NK-92 (cell line): ENCODE results near the gene CACNB2.
"Not testable (repeated sequence)": the region's sequence is repeated elsewhere in the genome, so short reads cannot be mapped to it uniquely, and the experiment has no call there.

ENCODE experiments used
- DNase-seq: peaks from one replicate; lab custom pipeline; 2025; ENCODE audit not compliant: unreplicated experiment; lab: John Stamatoyannopoulos, UW

The CACNB2 gene

DNA sequence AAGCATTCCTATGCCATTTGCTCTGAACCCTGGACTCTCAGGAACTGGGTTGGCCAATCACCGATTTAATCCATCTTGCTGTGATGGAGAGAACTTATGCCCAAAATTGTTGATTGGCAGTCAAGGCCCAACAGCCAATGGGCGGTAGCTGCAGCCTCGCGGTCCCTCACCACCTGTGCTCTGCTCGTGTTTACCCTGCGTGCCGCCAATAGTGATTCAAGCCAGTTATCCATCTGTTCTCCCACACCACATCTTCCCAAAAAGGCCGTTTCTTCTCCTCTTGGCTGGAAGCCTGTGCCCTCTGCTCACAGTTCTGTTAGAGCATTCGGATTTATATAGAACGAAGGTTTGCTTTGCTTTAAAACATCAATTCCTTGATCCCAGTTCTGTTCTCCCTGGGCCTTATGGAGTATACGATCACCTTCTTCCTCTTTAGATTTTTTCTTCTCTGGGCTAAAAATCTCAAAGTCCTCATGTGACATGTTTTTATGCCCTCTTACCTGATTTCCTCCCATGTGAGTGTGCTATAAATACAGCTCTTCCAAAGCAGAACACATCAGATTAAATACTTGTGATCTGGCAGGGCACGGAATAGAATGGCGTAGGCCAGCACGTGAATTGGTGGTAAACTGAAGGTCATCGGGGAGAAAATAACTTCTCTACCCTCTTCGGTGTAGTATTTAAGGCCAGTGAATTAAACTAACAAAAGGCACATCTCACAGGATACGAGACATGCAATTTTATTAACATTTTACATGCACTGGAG is 298.3 kb downstream of the CACNB2 start:
- DNase-seq, result no peak

DNA sequence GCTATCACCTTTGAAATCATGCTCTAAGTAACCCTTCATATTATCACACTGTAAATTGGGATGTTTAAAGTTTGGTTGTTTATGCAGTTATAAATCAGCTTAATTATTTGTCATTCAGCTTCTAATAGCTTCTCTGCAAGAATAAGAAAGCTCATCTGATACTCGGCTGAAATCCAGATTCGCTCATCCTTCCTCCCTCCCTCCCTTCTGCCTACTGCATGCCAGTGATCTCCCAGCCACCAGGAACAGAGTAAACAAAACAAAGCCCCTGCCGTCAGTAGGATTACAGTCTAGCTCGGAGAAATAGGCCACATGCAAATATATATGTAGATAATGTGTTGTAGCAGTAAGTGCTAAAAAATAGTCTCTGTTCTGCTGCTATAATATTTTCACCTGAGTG is 299.4 kb downstream of the CACNB2 start:
- no peak for DNase-seq

DNA sequence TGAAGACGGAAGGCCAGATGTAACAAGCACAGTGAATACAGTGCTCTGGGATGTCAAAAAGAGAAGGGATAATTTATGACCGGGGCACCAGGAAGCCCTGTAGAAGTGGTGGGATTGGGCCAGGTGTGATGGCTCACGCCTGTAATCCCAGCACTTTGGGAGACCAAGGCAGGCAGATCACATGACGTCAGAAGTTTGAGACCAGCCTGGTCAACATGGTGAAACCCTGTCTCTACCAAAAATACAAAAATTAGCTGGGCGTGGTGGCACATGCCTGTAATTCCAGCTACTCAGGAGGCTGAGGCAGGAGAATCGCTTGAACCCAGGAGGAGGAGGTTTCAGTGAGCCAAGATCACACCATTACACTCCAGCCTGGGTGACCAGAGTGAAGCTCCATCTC is 305.4 kb downstream of the CACNB2 start:
- DNase-seq, result not testable (repeated sequence)

DNA sequence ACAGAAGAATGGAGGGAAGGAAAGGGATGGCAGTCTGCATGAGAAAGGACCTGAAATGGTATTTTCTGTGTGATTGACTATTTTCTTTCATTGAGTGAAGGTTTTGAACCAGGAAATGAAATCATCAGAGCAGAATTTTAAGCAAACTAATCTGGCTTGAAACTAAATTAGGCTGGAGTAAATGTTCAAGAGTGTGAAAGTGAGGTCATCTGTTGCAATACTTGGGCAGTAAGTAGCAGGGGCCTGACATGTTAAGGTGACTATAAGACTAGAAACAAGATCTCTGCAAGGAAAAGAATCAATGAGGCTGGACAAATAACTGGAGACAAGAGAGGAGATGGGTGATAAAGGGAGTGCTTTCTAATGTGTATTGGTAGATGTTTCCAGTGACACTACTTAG is 306.0 kb downstream of the CACNB2 start:
- no peak for DNase-seq

DNA sequence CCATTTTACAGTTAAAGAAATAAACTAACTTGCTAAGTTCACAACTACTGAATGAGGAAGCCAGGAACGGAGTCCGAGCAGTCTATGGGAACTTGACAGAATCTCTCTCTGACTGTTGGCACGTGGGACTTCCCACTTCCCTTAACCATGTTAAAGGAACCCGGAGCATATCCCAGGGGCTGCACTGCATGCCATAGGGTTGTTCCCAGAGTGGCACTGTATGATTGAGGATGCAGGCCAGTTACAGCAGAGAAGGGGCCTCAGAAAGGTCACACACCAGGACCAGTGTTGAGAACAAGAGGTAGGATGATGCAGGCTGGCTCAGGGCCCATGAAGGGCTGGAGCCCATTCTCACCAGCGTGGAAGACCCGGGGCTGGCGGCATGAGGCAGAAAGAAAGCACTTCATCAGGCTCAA is 309.4 kb downstream of the CACNB2 start:
- no peak for DNase-seq

DNA sequence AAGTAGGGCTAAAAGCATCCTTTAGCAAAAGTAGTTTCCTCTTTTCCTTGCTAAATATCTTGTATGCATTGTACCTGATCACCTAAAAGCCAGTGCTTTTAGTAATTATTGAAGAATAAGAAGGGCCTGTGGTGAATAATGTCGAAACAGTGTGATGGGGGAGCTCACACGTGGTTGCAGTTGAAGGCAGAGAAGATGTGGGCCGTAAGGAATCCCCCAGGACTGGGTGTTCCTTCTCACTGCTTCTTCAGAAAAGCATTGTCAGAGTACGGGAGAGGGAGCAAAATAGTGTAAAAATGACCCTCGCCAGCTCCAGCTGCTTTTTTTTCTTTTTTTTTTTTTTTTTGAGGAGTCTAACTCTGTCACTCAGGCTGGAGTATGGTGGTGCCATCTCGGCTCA is 310.1 kb downstream of the CACNB2 start:
- DNase-seq, result no peak

DNA sequence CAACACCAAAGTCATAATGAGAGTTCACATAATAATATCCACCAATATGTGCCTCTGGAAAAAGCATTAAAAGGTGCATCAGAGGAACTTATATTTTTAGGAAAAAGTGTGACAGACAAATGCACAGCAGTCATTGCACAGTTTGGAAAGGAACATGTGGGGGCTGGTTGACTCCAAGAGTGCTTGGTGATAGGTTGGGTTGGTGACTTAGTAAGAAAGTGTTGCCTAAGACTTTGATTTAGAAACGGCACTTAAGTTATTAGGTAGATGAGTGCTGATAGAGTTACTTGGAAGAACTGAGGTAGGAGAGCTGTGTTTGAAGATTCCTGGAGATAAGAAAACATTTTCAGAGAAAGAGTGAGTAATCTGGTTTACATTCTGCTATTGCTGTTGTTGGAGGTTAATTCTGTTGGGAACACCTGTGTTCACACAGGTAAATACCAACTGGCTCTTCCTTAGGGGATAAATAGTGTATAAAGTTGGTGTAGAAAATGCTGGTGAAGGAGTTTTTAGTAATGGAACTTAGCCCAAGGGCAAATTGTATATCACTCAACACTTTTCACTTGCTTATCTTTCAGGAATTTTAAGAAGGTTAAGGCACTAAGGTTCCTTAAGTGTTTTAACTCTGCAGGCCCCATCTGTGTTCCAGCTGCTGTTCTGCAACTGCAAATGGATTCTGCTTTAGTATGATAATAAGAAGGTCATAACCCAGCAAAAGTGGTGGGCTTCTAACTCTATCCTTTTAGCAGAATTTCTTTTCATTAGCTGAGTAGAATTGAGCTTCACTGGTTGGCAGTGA is 315.1 kb downstream of the CACNB2 start:
- DNase-seq, result no peak

DNA sequence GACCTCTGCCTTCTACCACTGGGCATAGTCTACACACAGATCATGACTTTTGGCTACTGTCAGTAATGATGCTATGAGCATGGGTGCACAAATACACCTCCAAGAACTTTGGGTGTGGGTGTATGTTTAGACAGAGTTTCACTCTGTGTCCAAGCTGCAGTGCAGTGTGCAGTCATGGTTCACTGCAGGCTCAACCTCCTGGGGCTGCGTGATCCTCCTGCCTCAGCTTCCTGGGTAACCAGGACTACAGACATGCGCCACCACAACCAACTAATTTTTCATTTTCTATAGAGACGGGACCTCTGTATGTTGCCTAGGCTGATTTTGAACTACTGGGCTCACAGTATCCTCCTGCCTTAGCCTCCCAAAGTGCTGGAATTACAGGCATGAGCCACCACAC is 316.8 kb downstream of the CACNB2 start:
- no peak for DNase-seq

DNA sequence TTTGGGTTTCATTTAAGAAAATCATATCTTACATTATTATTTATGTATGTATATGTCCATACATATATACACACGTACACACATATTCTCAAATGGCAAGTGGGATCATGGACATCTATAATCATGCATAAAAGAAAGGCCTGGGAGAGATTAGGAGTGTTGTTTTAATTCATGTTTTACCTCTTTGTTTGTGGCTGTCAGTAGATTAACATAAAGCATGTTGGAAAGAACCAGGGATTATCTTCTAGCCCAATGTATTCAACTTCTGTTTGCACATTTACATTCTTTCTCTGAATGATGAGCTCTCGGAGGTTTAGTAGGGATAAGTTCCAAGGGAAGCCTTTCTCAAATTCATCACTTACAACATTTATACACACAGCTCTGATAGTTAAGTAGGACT is 319.8 kb downstream of the CACNB2 start:
- DNase-seq, result no peak

DNA sequence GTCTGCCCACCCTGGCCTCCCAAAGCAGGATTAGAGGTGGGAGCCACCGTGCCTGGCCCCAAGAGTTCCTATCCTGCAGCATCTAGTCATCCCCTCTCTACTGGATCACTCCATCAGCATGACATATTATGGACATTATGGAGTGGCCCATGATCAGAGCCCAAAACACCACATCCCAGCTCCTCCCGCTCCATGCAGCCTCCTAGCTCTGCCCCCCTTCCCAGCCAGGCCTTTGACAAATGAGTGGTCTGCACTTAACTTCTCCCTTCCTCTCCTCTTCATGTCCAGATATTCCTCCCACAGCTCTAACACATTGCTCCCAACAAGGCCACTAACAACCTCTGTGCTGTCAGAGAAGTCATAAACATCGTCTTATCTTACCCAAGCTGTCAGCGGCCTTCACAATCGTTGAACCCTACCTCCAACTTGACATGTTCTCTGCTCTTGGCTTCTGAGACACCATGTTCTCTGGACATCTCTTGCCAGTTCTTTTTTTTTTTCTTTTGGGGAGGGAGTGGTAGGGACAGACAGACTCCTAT is 323.5 kb downstream of the CACNB2 start:
- DNase-seq, result no peak

DNA sequence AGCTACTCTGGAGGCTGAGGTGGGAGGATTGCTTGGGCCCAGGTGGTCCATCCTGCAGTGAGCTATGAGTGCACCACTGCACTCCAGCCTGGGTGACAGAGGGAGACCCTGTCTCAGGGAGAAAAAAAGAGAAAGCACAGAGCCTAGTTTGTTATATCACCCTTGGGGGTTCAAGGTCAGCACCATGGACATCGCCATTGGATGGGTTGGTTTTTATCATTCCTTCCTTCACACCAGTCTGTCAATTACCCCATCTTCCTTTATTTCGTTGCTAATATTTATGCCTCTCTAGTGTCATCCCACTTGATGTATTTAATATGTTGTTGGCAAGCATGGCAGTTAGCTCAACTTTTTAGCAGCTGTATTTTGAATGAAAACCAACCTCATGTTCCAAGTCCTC is 328.9 kb downstream of the CACNB2 start:
- DNase-seq, result no peak

DNA sequence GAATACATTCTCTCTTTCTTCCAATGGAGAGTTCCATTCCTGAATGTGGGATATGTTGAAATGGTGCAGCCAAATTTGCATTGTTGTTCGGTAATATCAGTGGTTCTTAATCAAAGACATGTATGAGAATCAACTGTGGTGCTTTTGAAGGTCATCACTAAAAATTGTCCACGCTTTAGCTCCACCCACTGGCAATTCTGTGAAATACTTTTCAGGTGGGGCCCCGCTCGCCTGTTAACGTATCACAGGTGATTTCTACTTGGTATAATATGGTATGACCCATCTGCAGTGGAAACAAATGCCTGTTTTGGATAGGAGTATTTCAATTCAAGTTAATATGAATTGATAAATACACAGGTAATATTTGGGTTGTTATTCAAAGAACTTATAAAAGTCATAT is 332.8 kb downstream of the CACNB2 start:
- no peak for DNase-seq

DNA sequence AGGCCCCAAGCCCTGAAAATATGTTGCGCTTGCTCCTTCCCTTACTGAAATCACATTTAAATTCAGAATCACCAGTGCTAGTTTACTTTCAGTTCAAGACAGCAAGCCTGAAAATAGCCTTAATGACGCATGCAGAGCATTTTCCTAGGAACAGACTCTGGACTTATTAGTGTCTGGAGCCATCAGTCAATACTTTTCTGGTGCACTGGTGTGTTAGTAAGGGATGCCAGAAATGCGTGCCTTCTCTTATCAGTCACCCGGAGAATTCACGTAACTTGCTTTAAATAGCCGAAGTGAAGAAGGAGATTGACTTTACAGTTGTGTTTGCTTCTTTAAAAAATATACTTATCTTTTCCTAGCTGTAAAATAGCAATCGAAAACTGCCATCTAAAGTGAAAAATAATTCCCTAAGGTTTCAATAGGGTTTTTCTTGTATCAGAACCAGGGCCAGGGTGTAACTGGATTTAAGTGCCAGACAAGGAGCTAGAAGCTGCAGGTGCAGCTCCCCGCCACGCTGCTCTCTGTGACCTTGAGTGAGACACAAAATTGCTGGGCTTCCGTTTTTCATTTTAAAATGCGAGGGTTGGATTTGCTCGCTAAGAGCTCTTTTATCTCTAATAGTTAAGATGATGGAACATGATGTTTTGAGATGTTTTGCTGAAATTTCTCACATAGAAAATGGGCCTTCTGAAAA is 333.3 kb downstream of the CACNB2 start:
- DNase-seq, result no peak

DNA sequence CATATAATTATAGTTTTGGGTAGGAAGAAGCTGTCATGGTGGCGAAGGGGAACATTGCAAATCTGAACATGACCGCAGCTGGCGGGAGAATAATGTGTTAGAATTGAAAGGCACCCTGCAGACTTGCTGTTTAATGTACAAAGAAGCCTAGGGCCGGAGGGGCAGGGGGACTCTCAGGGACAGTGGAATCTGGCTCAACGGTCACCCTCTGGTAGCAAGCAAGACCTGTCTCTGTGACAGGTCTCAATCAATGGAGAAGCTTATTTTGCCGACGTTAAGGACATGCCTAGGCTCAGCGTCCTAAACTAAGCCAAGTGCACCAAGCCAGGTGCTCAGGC is 333.9 kb downstream of the CACNB2 start:
- no peak for DNase-seq

DNA sequence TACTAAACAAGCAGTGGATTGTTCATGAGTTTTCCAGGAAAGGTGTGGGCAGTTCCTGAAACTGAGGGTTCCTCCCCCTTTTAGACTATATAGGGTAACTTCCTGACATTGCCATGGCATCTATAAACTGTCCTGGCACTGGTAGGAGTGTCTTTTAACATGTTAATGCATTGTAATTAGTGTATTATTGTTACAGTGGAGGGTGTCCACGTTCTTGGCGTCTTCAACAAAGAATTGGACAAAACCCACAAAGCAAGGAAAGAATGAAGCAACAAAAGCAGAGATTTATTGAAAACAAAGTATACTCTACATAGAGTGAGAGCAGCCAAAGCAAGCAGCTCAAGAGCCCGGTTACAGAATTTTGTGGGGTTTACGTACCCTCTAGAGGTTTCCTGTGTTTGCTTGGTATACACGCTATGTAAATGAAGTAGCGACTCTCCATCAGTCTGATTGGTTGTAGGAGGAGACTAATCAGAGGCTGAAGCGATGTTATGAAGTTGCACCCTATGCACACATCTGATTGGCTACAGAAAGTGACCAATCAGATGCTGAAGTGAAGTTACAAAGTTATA is 335.9 kb downstream of the CACNB2 start:
- no peak for DNase-seq

DNA sequence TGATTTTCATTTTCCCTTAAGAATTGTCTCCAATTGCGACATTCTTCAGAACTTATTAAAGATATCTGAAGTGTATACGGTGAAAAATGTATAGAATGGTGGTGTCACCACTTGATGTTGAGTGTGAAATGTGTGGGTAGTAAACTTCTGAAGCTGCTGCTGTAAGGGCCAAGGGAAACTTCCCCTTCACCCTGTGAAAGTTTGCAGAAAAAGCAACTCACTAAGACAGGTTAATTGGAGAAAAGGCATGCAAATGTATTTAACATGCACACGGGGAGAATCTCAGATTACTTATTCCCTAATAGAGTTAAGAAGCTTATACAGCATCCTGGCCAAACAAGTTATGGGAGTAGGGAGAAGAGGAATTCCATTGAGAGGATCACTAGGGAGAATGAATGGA is 338.1 kb downstream of the CACNB2 start:
- no peak for DNase-seq

DNA sequence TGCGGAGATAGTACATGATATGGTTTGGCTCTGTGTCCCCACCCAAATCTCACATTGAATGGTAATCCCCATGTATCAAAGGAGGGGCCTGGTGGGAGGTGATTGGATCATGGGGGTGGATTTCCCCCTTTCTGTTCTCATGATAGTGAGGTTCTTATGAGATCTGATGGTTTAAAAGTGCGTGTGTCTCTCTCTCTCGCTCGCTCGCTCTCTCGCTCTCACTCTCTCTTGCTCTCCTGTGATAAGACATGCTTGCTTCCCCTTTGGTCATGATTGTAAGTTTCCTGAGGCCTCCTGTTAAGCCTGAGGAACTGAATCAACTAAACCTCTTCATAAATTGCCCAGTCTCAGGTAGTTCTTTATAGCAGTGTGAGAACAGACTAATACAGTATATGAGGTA is 339.3 kb downstream of the CACNB2 start:
- DNase-seq, result no peak

DNA sequence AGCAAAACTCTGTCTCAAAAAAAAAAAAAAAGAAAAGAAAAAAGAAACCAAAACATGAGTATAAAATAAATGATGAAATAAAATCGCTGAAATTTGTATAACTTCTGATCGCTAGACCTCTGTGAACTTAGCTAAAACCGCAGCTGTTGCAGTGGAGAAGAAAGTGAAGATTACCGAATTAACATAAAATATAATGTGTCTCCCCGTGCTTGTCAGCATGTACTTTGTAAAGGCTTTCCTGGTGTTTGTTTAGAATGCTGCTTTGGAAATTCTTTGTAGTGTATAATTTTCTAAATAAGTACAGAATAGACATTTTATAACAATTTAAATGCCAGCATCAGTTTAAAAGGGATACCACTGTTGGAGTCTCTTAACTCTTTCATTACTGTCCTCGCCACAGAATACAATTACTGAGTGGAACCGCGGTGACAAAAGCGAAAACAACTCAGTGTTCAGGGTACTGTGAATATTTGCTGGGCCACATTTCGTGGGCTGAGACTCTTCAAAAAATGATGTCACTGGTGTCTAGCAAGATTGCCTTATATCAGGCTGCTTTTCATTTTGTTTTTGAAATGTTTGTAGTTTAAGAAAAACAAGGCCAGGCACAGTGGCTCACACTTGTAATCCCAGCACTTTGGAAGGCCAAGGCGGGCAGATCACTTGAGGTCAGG is 343.4 kb downstream of the CACNB2 start:
- DNase-seq, result no peak

DNA sequence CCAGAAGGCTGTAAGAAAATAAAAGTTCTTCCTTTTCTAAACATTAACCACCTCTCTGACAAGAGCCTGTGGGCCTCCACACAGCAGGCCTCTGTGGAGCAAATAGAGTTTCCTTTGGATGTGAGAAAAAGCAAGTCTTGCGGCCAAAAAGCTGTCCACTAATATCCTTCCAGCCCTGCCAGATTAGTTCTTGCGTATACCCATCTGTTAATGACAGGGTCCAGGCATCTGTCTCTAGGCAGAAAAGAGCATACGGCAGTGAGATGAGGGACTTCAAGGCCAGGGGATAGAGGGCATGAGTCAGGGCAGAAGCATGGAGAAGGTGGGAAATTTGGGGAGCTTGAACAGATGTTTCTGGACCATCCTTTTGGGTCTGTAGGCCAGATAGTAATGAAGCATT is 346.2 kb downstream of the CACNB2 start:
- DNase-seq, result no peak

DNA sequence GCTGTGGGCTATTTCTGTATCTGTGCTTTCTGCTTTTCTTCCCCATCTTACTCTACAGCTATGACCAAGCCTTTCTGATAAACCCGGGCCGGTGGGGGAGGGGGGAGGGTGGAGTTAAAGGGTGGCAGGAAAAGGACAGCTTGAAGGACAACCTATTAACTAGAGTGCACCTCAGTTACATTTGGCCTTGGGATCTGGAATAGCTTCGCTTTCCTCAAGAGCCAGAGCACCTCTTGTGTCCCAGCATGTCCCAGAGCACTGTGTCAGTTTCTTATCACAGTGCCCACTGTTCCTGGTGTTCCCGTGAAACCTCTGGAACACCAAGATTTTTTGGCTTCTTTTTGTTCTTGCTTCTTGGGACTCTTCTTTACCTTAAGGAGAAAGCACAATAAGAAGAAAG is 350.5 kb downstream of the CACNB2 start:
- DNase-seq, result no peak

DNA sequence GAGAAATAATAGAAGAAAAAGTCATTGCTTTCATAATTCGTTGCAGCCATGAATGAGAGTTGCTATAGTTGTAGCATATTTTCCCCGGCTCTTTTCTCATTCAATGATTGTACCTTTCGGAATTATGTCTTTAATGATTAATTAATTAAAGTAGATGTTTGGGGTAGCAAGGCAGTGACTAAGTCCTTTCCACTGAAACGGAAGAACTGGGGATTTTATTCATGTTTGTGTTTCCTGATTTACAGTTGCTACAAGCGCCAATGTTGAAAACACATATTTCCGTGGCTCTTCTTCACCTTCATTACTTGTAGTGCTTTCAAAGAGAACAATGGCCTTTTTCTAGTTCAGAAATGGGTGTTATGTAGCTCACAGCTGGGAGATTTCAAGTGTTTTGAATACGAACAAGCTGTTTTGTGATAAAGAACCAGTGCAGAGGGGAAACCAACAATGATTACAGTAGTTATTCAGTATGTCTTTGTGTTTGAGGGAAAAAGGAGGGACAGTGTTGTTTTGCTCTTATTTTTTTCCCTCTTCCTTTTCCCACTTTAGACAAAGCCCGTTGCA is 357.7 kb downstream of the CACNB2 start:
- no peak for DNase-seq
